GM12891 (cell line): ENCODE results near the gene CCNA2.

Source experiments
- POLR2A ChIP-seq: IDR thresholded peaks from 2 replicates; pipeline ENCODE4 v1.6.1; 2011; ENCODE audit warnings: low read depth, low read length, control low read depth
- POLR2AphosphoS5 ChIP-seq: IDR thresholded peaks from 2 replicates; pipeline ENCODE4 v1.6.1; 2011; ENCODE audit warnings: low read depth, low read length, control low read depth

GRCh38 chr4:121789455-121789854, 34.2 kb downstream of the CCNA2 start:
- no peak for TF ChIP-seq POLR2AphosphoS5
- no peak for TF ChIP-seq POLR2A
